ENCODE measurements around the gene TNS1. TPM values are rescaled to one million over a fixed set of nuclear protein-coding genes. Genes with fewer than 3 reads are reported as not detected.

Gene TNS1
- total and polyA plus RNA-seq, 7 donors, result 73.4 to 742 (median 276) TPM

DNA sequence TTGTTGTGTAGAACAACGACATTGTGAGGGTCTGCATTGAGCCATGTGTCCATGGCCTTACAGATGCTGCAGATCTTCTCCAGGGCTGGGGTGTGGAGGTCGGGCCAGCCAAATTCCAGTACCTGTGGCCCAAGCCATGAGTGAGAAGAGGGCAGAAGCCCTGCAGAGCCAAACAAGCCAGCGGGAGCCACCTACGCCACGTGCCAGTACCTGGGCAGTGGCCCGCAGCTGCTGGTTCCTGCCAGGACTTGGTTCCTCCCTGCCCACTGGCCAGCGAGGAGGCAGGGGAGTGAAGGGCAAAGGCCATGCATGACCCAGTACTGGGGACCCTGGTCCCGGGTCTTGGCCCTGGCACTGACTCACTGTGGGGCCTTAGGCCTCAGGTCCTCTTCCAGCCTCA lies 109.4 kb downstream of the TNS1 start:
- intact Hi-C loops (cut with DNase I), result no loop called here

DNA sequence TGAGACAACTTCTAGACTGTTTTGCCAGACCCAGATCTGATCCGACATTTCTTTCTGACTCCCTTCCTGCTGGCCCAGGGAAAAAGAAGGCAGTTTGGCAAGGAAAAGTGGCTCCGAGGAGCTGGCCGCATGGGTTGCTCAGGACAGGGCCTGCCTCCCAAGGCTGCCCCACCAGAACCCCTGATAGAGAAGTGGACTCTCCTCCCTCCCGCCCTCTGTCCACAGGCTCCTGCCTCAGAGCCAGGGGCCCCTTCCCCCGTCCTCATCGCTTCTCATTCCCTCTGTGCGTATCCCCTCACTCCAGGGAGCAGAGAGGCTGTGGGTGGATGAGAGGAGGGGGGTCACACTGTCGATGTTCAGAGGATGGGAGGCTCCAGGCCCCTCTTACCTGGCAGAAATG lies 110.2 kb downstream of the TNS1 start:
- intact Hi-C loops (cut with DNase I), result no loop called here

More for the DNA sequence above, 109.4 kb downstream of the TNS1 start:
- peak in 1 of 2 donors; percentile 20 for DNase-seq
- Histone ChIP-seq H3K36me3 (ENCODE audit: insufficient read depth in 1 of 2, low read depth in 1 of 2) (peaks cover 9 to 96% of the 10 kb centered on the region in 2 donors), H3K4me3 (no peak overlapping the region), H3K27ac (peak overlapping the region; percentile 48), H3K4me1 (peaks cover 38% of the 10 kb centered on the region), H3K9me3 (no peaks in the 10 kb centered on the region), H3K27me3 (ENCODE audit: insufficient read depth in 3 of 3, low read length in 2 of 3) (no peaks in the 10 kb centered on the region)
- TF ChIP-seq, protein P1, sequence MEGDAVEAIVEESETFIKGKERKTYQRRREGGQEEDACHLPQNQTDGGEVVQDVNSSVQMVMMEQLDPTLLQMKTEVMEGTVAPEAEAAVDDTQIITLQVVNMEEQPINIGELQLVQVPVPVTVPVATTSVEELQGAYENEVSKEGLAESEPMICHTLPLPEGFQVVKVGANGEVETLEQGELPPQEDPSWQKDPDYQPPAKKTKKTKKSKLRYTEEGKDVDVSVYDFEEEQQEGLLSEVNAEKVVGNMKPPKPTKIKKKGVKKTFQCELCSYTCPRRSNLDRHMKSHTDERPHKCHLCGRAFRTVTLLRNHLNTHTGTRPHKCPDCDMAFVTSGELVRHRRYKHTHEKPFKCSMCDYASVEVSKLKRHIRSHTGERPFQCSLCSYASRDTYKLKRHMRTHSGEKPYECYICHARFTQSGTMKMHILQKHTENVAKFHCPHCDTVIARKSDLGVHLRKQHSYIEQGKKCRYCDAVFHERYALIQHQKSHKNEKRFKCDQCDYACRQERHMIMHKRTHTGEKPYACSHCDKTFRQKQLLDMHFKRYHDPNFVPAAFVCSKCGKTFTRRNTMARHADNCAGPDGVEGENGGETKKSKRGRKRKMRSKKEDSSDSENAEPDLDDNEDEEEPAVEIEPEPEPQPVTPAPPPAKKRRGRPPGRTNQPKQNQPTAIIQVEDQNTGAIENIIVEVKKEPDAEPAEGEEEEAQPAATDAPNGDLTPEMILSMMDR (IDR thresholded peaks at IDR 0.05), result no peak
- WGBS, 3 donors, result 80 to 87% (median 83%) methylated on average over 7 to 8 of the region's 8 CpGs
- ATAC-seq, result no peak

DNA sequence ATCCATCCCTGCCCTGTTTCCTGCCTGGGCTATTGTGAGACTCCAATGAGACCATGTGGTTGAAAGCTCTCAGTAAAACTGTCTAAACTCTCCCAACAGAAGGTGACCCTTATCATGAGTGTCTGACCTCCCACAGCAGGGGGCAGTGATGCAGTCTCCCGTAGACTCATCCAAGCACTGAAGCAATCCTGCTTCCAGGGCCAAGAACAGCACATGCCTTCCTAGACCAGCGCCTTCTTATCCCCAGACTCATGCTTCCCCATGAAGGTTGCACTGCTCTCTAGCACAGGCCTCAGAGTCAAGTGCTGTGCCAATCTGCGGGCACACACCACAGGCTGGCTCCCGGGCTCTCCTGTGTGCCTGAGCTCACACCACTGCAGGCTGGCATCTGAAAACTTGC lies 112.3 kb downstream of the TNS1 start:
- peak; percentile 90 to 93 (median 92) for ATAC-seq
- WGBS, 3 donors, result 17 to 39% (median 17%) methylated on average over 4 of the region's 4 CpGs
- peak overlapping the region; percentile 68 for H3K27ac ChIP-seq
- peaks cover 11 to 92% of the 10 kb centered on the region in 2 donors for H3K36me3 ChIP-seq (ENCODE audit: insufficient read depth in 1 of 2, low read depth in 1 of 2)
- H3K4me1 ChIP-seq, result peaks cover 31% of the 10 kb centered on the region
- H3K27me3 ChIP-seq (ENCODE audit: insufficient read depth in 3 of 3, low read length in 2 of 3), result no peaks in the 10 kb centered on the region
- no peak overlapping the region for H3K4me3 ChIP-seq
- peak; percentile 73 to 82 for DNase-seq
- TF ChIP-seq, protein P1 (IDR thresholded peaks at IDR 0.05), result peak; percentile 49
- no peaks in the 10 kb centered on the region for H3K9me3 ChIP-seq
- intact Hi-C loops (cut with DNase I), result no loop called here

More for the DNA sequence above, 110.2 kb downstream of the TNS1 start:
- Histone ChIP-seq H3K27me3 (ENCODE audit: insufficient read depth in 3 of 3, low read length in 2 of 3) (no peaks in the 10 kb centered on the region), H3K27ac (peak overlapping the region; percentile 68), H3K36me3 (ENCODE audit: insufficient read depth in 1 of 2, low read depth in 1 of 2) (peaks cover 9 to 100% of the 10 kb centered on the region in 2 donors), H3K4me1 (peaks cover 32% of the 10 kb centered on the region), H3K9me3 (no peaks in the 10 kb centered on the region), H3K4me3 (no peak overlapping the region)
- WGBS, 3 donors, result 71 to 80% (median 79%) methylated on average over 8 of the region's 8 CpGs
- DNase-seq, result peak in 1 of 2 donors; percentile 26
- ATAC-seq, result no peak
- TF ChIP-seq, protein P1 (IDR thresholded peaks at IDR 0.05), result no peak

DNA sequence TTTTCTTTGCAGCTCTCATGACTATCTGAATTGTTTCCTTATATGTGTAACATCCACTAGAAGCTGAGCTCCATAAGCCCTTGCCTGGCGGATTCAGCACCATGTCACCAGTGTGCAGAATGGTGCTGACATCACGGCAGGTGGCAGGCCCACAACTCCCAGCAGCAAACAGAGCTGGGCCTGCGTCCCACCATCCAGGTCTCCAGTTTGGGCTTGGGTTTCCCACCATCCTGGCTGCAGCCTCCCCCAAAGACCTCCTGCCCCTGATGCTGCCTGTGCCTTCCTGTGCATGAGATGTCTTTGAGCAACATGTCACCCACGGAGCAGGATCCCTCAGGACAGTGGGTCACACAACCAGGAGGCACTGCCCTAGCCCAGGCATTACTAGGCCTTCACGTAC lies 113.1 kb downstream of the TNS1 start:
- no peak for ATAC-seq
- intact Hi-C loops (cut with DNase I), result no loop called here
- peak overlapping the region; percentile 68 for H3K27ac ChIP-seq
- H3K27me3 ChIP-seq (ENCODE audit: insufficient read depth in 3 of 3, low read length in 2 of 3), result no peaks in the 10 kb centered on the region
- WGBS, 3 donors, result 89 to 94% (median 93%) methylated on average over 5 of the region's 5 CpGs
- DNase-seq, result no peak
- TF ChIP-seq, protein P1 (IDR thresholded peaks at IDR 0.05), result no peak
- no peaks in the 10 kb centered on the region for H3K9me3 ChIP-seq
- peaks cover 31% of the 10 kb centered on the region for H3K4me1 ChIP-seq
- no peak overlapping the region for H3K4me3 ChIP-seq
- H3K36me3 ChIP-seq (ENCODE audit: insufficient read depth in 1 of 2, low read depth in 1 of 2), result peaks cover 11 to 92% of the 10 kb centered on the region in 2 donors
